GM19467 (cell line): ENCODE data around the gene OR4D2.
"Not testable (repeated sequence)": the region's sequence is repeated elsewhere in the genome, so short reads cannot be mapped to it uniquely, and the experiment has no call there.

Source experiments
- ATAC-seq: cut with Tn5 transposase; IDR thresholded peaks from one replicate; pipeline ENCODE4 v1.9.1; 2021; ENCODE audit warnings: mild to moderate bottlenecking, moderate library complexity; ENCODE audit not compliant: unreplicated experiment

Gene OR4D2

GRCh38 chr17:58166682-58167081 lies at the start of gene OR4D2:
TSS of gene OR4D2 (plus strand) at chr17:58166982. CDS start at chr17:58169656, 2,674 bp downstream.
- ATAC-seq: no peak

GRCh38 chr17:58117382-58117781 lies 49.4 kb upstream of the OR4D2 start:
- ATAC-seq: no peak

- ATAC-seq: no peak
Measured at GRCh38 chr17:58119491-58119890, 47.3 kb upstream of the OR4D2 start.

GRCh38 chr17:58120195-58120822 lies 46.5 kb upstream of the OR4D2 start:
- no peak for ATAC-seq

- no peak for ATAC-seq
Measured at GRCh38 chr17:58121925-58122324, 44.9 kb upstream of the OR4D2 start.

- no peak for ATAC-seq
Measured at GRCh38 chr17:58127846-58128245, 38.9 kb upstream of the OR4D2 start.

- not testable (repeated sequence) for ATAC-seq
Measured at GRCh38 chr17:58132697-58133096, 34.1 kb upstream of the OR4D2 start.

- ATAC-seq: no peak
Measured at GRCh38 chr17:58136669-58137279, 30.0 kb upstream of the OR4D2 start.

GRCh38 chr17:58141505-58141904 lies 25.3 kb upstream of the OR4D2 start:
- no peak for ATAC-seq

GRCh38 chr17:58143335-58143734 lies 23.4 kb upstream of the OR4D2 start:
- not testable (repeated sequence) for ATAC-seq

GRCh38 chr17:58144801-58145200 lies 22.0 kb upstream of the OR4D2 start:
- ATAC-seq: no peak

GRCh38 chr17:58147930-58148434 lies 18.8 kb upstream of the OR4D2 start, which contains the start of gene OR4D1:
TSS of gene OR4D1 (plus strand) at chr17:58148384. CDS start at chr17:58155154, 6,770 bp downstream.
- ATAC-seq: no peak

- ATAC-seq: no peak
Measured at GRCh38 chr17:58148609-58149008, 18.2 kb upstream of the OR4D2 start.

- ATAC-seq: no peak
Measured at GRCh38 chr17:58150394-58150793, 16.4 kb upstream of the OR4D2 start.

GRCh38 chr17:58153046-58153445 lies 13.7 kb upstream of the OR4D2 start:
- no peak for ATAC-seq

- no peak for ATAC-seq
Measured at GRCh38 chr17:58153671-58154070, 13.1 kb upstream of the OR4D2 start.

- no peak for ATAC-seq
Measured at GRCh38 chr17:58156839-58157803, 9.7 kb upstream of the OR4D2 start.

- ATAC-seq: no peak
Measured at GRCh38 chr17:58158181-58158580, 8.6 kb upstream of the OR4D2 start.

GRCh38 chr17:58161566-58161965 lies 5.2 kb upstream of the OR4D2 start:
- ATAC-seq: no peak

- no peak for ATAC-seq
Measured at GRCh38 chr17:58165981-58166380, 801 bp upstream of the OR4D2 start.

- no peak for ATAC-seq
Measured at GRCh38 chr17:58170622-58171021, 3.8 kb downstream of the OR4D2 start.
